ENCODE data around the gene OR7C1.
"Not testable (repeated sequence)": the region's sequence is repeated elsewhere in the genome, so short reads cannot be mapped to it uniquely, and the experiment has no call there.

Gene OR7C1

DNA sequence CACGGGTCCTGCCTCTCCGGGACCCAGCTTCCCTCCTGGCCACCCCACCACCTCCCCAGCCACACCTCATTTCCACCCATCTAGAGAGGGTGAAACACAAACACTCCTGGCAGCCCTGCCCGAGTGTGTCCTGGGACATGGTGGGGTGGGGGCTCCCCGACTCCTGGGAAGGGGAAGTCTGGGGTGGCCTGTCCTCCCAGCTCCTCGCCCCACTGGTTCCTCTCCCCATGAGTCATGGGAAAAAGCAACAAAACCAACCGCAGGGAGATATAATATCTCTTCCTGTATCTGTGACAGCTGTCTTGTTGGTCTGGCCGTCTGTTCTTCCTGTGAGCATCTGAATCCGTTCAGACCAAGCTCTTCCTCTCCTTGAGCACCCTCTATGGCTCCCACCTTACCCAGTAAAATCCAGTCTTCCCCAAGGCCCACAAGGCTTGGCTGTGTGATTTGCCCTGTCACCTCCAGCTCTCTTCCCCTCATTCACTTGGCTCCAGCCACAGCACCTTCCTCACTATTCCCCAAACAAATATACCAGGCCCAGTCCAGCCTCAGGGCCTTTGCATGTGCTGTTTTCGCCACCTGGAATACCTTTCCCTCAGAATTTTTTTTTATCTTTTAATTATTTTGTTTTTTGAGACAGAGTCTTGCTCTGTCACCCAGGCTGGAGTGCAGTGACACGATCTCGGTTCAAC lies 49.7 kb downstream of the OR7C1 start:
- not testable (repeated sequence) for DNase-seq (ENCODE audit: low spot score)

DNA sequence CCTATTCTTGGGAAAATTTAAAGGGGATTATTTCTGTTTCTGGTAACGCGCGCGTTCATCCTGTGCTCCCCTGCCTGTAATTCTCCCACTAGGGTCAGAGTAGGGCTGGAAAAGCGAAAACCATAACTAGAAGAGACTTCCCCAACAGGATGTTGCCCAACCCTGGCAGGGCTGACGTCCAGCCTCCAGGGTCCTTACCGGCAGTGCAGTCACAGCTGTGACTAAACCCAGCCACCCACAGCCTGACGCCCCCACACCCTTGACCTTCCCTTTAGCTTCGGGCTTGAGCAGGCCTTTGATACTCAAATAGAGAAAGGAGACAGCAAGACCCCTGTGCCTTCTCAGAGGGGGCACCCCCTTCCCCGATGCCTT lies 50.3 kb downstream of the OR7C1 start:
- DNase-seq (ENCODE audit: low spot score) = not testable (repeated sequence)

DNA sequence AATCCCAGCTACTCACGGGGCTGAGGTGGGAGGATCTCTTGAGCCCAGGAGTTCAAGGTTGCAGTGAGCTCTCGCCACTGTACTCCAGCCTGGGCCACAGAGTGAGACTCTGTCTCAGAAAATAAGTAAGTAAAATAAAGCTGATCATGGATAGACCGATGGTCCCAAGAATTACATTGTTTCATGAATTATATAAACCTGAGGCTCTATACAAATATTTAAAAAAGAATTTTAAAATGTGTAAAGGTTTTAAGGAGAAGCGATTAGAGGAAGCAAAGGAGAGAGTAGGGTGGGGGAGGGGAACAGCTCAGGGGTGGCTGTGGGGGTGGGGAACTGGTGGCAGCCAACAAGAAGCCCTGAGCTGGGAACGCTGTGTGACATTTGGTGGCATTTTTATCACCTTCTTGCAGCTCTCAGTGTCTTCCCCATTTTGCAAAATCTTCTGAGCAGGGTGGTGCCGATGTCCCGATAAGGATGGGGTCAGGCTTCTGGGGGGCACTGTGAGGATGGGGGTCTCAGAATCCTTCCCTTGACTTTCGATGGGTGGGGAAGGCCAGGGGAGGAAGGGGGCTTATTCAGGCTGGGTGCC lies 51.5 kb downstream of the OR7C1 start:
- DNase-seq (ENCODE audit: low spot score) = not testable (repeated sequence)

GRCh38 chr19:14782626-14783409 lies 52.2 kb downstream of the OR7C1 start:
- no peak for DNase-seq (ENCODE audit: low spot score)

GRCh38 chr19:14781713-14782536 lies 53.1 kb downstream of the OR7C1 start:
- not testable (repeated sequence) for DNase-seq (ENCODE audit: low spot score)

DNA sequence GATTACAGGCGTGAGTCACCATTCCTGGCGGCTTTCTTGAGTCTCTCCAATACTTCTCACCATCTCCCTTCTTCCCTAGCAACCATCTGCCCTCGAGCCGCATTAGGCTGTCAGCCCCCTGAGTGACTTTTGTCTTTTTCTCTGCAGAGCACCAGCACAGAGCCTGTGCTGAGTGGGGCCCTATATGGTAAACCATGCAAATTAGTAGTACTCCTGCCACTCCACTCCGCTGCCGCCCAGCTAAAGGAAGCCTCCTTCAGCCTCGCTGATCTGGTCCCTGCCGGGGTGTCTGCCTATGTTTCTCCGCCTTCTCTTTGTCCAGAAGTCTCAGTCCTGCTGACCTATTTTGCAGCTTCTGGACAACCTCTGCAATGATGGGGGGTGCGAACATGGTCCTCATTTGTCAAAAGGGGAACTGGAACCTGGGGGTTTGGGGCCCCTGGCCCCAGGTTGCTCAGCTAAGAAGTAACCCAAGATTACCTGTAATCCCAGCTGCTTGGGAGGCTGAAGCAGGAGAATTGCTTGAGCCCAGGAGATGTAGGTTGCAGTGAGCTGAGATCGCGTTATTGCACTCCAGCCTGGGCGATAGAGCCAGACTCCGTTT lies 54.3 kb downstream of the OR7C1 start:
- DNase-seq (ENCODE audit: low spot score) = not testable (repeated sequence)

DNA sequence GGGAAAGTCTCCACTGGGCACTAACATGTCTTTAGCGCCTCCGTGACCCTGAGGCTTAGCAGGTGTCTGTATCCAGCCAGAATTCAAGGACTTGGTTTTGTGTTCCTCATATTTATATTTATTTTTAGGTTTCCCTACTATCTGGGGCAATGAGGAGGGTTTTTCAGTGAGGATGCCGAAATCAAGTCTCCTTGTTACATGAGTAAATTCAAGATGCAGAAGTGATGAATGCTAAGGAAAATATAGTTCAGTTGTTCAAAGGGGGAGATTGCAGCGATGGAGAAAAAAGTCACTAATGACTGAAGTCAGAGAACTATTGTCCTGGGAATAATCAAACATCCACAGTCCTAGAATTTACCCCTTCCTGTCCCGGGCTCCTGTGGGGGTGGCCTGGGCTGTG lies 55.8 kb downstream of the OR7C1 start:
- no peak for DNase-seq (ENCODE audit: low spot score)

DNA sequence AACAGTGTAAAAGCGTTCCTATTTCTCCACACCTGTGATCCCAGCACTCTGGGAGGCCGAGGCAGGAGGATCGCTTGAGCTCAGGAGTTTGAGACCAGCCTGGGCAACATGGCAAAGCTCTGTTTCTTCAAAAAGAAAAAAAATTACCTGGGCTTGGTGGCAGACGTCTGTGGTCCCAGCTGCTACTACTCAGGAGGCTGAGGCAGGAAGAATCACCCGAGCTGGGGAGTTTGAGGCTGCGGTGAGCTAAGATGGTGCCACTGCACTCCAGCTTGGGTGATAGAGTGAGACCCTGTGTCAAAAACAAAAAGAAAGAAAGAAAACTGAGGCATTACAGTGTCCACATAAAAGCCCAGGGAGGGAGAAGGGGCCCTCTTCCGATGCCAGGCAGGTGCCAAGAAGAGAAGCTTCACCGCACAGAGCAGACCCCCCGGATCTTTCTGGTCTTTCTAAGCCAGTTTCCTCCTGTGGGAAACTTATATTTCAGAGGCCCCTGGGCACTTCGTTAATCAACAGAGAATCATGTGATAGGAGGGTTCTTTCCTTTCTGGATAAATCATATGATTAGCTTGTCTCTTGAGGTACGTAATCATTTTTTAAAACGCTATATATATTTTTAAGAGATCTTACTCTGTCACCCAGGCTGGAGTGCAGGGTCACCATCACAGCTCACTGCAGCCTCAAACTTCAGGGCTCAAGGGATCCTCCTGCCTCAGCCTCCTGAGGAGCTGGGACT lies 56.7 kb downstream of the OR7C1 start, which contains the start of gene ADGRE2:
ADGRE2 (minus strand) TSS at position 451 of the 736 bp plus-strand sequence. CDS start 1,804 bp downstream, outside the sequence.
- not testable (repeated sequence) for DNase-seq (ENCODE audit: low spot score)

DNA sequence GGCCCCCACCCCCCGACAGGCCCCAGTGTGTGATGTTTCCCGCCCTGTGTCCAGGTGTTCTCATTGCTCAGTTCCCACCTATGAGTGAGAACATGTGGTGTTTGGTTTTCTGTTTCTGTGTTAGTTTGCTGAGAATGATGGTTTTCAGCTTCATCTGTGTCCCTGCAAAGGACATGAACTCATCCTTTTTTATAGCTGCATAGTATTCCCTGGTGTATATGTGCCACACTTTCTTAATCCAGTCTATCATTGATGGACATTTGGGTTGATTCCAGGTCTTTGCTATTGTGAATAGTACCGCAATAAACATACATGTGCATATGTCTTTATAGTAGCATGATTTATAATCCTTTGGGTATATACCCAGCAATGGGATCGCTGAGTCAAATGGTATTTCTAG lies 57.3 kb downstream of the OR7C1 start:
- not testable (repeated sequence) for DNase-seq (ENCODE audit: low spot score)

DNA sequence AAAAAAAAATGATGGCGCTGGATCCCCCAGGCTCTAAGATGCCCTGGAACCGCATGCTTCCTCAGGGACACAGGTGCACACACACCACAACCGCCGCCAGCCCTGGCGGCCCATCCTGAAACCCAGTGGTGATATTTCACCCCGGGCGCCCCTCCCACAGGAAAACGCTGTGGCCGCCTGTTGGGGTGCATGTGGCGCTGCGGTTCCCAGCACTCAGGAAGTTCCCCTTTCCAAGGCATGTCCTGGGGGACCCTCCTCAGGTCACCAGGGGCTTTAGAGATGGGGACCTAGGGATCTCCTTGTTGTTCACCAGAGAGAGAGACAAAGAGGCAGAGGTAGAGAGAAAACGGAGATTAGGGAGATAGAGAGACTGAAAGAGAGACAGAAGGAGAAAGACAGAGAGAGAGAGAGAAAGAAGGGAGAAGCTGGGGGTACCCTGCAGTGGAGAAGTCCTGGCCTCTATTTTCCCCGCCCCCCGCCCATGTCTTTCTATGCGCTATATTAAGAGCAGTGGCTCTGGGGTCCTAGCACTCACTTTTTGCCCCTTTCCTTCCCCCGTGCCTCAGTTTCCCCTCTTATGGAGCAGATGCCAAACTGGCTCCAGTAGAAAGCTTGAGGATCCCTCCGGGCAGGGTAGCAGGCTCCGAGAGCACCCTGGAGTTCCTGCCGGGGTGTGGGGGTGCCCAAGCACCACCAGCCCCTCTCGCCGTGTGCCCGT lies 59.0 kb downstream of the OR7C1 start:
- no peak for DNase-seq (ENCODE audit: low spot score)

- not testable (repeated sequence) for DNase-seq (ENCODE audit: low spot score)
These were observed 59.7 kb downstream of the OR7C1 start for GRCh38 chr19:14775326-14775725.

DNA sequence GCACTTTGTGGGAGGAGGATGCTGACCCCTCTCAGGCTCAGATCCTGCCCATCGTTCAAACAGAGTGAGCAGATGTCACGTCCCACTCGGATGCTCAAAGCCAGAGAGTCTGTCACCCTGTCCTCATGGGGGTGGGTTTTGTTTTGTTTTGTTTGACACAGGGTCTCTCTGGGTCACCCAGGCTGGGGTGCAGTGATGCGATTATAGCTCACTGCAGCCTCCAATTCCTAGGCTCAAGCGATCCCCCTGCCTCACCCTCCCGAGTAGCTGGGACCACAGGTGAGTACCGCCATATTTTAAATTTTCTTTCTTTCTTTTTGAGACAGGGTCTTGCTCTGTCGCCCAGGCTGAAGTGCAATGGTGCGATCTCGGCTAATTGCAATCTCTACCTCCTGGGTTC lies 60.6 kb downstream of the OR7C1 start:
- DNase-seq (ENCODE audit: low spot score) = no peak

GRCh38 chr19:14773722-14774121 lies 61.3 kb downstream of the OR7C1 start:
- DNase-seq (ENCODE audit: low spot score) = not testable (repeated sequence)

DNA sequence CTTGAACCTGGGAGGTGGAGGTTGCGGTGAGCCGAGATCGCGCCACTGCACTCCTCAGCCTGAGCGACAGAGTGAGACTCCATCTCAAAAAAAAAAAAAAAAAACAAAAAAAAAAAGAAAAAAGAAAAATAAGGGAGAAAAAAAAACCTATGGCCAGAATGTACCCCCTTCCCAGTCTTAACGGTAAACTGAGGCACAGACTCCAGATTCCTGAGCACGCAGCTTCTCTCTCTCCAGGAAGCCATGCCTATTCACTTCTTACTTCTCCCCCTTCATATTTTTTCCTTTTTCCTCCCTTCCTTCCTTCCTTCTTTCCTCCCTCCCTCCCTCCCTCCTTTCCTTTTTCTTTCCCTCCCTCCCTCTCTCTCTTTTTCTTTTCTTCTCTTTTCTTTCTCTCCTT lies 62.0 kb downstream of the OR7C1 start:
- DNase-seq (ENCODE audit: low spot score) = no peak

DNA sequence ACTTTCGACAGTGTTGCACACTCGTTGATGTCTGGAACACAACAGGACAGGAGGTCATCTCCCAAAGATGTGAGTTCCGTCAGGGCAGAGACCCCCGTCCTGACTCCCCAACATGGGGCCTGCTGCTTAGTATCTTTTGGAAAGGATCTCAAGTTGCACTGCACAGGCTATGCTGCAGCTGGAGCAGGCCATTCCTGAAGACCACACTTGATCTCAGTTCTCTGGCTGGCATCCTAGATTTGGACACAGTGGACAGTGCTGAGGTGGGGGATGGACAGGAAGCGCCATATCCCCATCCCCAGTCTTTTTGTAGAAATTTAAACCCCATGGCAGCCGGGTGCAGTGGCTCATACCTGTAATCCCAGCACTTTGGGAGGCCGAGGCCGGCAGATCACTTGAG lies 62.5 kb downstream of the OR7C1 start:
- no peak for DNase-seq (ENCODE audit: low spot score)

DNA sequence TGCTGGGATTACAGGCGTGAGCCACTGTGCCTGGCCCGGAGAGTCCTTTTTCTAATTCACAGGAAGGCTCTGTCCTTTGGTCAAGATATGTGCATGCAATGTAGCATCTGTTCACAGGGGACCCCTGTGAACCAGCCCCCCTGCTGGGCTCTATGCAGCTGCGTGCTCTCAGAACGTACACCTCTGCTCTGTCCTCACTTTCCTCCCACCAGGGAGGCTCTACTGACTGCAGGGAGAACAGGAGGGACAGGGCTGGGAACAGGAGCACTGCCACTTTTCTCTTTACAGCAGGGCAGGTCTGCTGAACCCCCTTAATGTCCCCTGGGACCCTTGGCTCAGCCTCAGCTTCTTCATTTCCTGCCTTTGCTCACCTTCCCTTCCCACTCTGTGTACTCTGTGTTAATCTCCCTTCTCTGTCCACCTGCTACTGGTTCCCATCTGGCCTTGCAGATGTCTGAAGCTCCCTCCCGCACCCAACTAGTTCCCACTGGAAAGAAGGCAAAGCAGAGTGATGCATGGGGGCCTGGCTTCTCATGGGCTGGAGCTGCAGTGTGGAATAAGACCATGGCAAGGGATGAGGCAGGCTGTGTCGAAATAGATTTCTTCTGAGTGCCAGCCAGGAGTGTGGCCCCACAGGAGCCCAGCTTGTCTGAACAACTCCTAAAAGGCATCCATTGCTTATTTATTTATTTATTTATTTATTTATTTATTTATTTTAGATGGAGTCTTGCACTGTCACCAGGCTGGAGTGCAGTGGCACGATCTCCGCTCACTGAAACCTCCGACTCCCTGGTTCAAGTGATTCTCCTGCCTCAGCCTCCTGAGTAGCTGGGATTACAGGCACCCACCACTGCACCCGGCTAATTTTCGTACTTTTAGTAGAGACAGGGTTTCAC lies 63.8 kb downstream of the OR7C1 start:
- DNase-seq (ENCODE audit: low spot score) = no peak

GRCh38 chr19:14770136-14770535 lies 64.8 kb downstream of the OR7C1 start:
- no peak for DNase-seq (ENCODE audit: low spot score)

DNA sequence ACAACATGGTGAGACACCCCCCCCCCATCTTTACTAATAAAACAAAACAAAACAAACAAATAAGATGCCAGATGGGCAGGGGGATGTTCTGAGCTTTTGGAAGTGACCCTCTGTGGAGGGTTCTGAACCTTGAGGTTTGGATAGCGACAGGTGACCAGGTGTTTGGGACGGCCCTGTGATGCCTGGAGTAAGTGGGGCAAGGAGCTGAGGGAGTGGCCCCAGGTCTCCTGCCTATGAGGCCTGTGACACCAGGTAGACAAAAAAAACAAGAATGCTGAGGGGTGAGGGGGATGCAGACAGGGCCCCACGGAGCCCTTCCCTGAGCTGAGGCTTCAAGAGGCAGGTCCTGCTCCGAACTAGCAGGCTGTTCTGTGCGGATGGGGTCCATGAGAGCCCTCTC lies 65.8 kb downstream of the OR7C1 start:
- no peak for DNase-seq (ENCODE audit: low spot score)

DNA sequence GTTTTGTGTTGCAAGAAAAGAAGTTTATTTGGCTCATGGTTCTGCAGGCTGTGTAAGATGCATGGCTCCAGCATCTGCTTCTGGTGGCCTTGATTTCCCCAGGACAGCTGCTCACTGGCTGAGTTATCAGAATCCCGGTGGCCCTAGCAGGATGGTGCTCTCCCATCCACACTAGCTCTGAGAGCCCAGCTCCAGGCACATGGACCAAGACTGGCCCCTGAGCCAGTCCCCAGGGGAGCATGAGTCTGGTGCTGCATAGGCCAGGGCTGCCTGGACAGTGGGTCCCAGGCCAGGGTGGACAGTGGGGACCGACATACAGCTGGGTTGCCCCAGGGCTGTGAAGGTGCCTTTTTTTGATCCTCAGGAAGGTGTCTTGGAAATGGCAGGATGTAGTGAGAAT lies 67.0 kb downstream of the OR7C1 start:
- DNase-seq (ENCODE audit: low spot score) = no peak
